Transverse colon (tissue), 4 donors: ENCODE measurements around the gene PLEKHA7. TPM values are rescaled to one million over a fixed set of nuclear protein-coding genes. Genes with fewer than 3 reads are reported as not detected.
"Not testable (repeated sequence)": the region's sequence is repeated elsewhere in the genome, so short reads cannot be mapped to it uniquely, and the experiment has no call there.

Experiments
- DNase-seq: peaks from one replicate; pipeline ENCODE4 v3.0.0-alpha.2; 2019
- H3K27ac ChIP-seq, 4 donors: fragments of 200-600 bp; sonication (generic); 2 replicates each; pipeline ENCODE4 v1.5.1; 2016 to 2018; ENCODE audit warnings: inconsistent platforms in 4 of 4
- H3K27me3 ChIP-seq: fragments of 200-600 bp; sonication (generic); 2 replicates; pipeline ENCODE4 v1.5.1; 2017; ENCODE audit warnings: inconsistent platforms
- H3K36me3 ChIP-seq, 4 donors: fragments of 200-600 bp; sonication (generic); 2 replicates each; pipeline ENCODE4 v1.5.1; 2017 to 2019; ENCODE audit warnings: inconsistent platforms in 4 of 4
- H3K4me1 ChIP-seq, 4 donors: fragments of 200-600 bp; sonication (generic); 2 replicates each; pipeline ENCODE4 v1.5.1; 2017 to 2020; ENCODE audit warnings: inconsistent platforms in 4 of 4
- H3K4me3 ChIP-seq, 4 donors: fragments of 200-600 bp; sonication (generic); 1 replicate in 1 of 4; 2 replicates in 3 of 4; pipeline versions ENCODE4 v1.5.1 to v1.6.1; 2017 to 2019; ENCODE audit warnings: inconsistent platforms in 4 of 4
- H3K9me3 ChIP-seq, 2 donors: fragments of 200-600 bp; sonication (generic); 2 replicates each; pipeline ENCODE4 v1.5.1; 2017 to 2019; ENCODE audit warnings: inconsistent platforms in 2 of 2
- CTCF ChIP-seq, 5 experiments: fragments of 200-600 bp in 3 of 5; fragments of 450-650 bp in 2 of 5; sonication (generic) in 3 of 5; IDR thresholded peaks; 1 replicate in 2 of 5; 2 replicates in 3 of 5; pipeline ENCODE4 v1.5.1; 2016 to 2017; ENCODE audit warnings: antibody characterized with exemption in 5 of 5, inconsistent platforms in 3 of 5, mild to moderate bottlenecking in 2 of 5, moderate library complexity in 1 of 5
- EP300 ChIP-seq: sonication (generic); formaldehyde crosslinking; IDR thresholded peaks from one replicate; pipeline ENCODE4 v1.6.1; 2017; ENCODE audit warnings: antibody characterized with exemption, low read depth
- POLR2A ChIP-seq: fragments of 450-650 bp; IDR thresholded peaks from one replicate; pipeline ENCODE4 v1.6.1; 2016; ENCODE audit warnings: antibody characterized with exemption, mild to moderate bottlenecking, moderate library complexity
- POLR2AphosphoS5 ChIP-seq, 3 donors: sonication (generic); formaldehyde crosslinking; IDR thresholded peaks; one replicate each; pipeline ENCODE4 v1.6.1; 2016; ENCODE audit warnings: antibody characterized with exemption in 3 of 3
- WGBS, 2 donors: methylation state at CpG; one replicate each; pipeline ENCODE4 v1.1.5; 2018; ENCODE audit warnings: low coverage in 1 of 2; 5-methylcytosine and 5-hydroxymethylcytosine counted together
- in situ Hi-C, 4 donors: fragments of 200-750 bp; cut with MboI; loops; one replicate each; pipeline versions ENCODE4 v1.15.0 to v1.15.1; 2017; ENCODE audit warnings: low sequenced_read_pairs in 3 of 4, low pct_ligation_motif_present in 1 of 4, low pct_unique_long_range_greater_than_20kb in 1 of 4
- intact Hi-C: fragments of 100-400 bp; cut with DNase I; formaldehyde crosslinking; loops from one replicate; pipeline ENCODE4 v1.15.1; 2023; ENCODE audit warnings: low total_unique reads
- total RNA-seq, 4 donors: library from RNA; depleted of rRNA; stranded (reverse); fragments of >200 nt; gene quantifications; one replicate each; pipeline ENCODE4 v1.1.0, GENCODE V29; 2016

The PLEKHA7 gene
- total RNA-seq, 4 donors from 2014 or later: 109 to 243 (median 114) TPM

GRCh38 chr11:16921019-16921418 is 93.2 kb downstream of the PLEKHA7 start:
- intact Hi-C loops (no loop called here), in situ Hi-C loops (no loop called here)
- WGBS, 2 donors: 58 to 66% methylated on average over 4 of the region's 4 CpGs
- H3K4me3 ChIP-seq: no peak overlapping the region
- no peaks in the 10 kb centered on the region for H3K36me3 ChIP-seq
- H3K27me3 ChIP-seq: peaks cover 16% of the 10 kb centered on the region
- TF ChIP-seq EP300 (no peak), POLR2AphosphoS5 (IDR thresholded peaks at IDR 0.05) (no peak), POLR2A (no peak), CTCF (IDR thresholded peaks at IDR 0.05) (no peak)
- H3K9me3 ChIP-seq: no peaks in the 10 kb centered on the region
- peak overlapping the region; percentile 58 to 72 (median 62) for H3K27ac ChIP-seq
- H3K4me1 ChIP-seq: peaks cover 8 to 76% (median 58%) of the 10 kb centered on the region in 4 donors
- no peak for DNase-seq

- H3K36me3 ChIP-seq: no peaks in the 10 kb centered on the region
- WGBS, 2 donors: 41 to 42% methylated on average over 3 to 5 of the region's 5 CpGs
- H3K4me1 ChIP-seq: peaks cover 8 to 73% (median 54%) of the 10 kb centered on the region in 4 donors
- peak overlapping the region; percentile 58 to 72 (median 62) for H3K27ac ChIP-seq
- TF ChIP-seq CTCF (IDR thresholded peaks at IDR 0.05) (no peak), POLR2AphosphoS5 (IDR thresholded peaks at IDR 0.05) (peak in 1 of 3 donors; percentile 62)
- intact Hi-C loops (no loop called here), in situ Hi-C loops (no loop called here)
- peak; percentile 65 for DNase-seq
- H3K4me3 ChIP-seq: no peak overlapping the region
- peaks cover 11% of the 10 kb centered on the region for H3K27me3 ChIP-seq
- H3K9me3 ChIP-seq: no peaks in the 10 kb centered on the region
Observed at GRCh38 chr11:16920559-16920958, 93.7 kb downstream of the PLEKHA7 start.

DNA sequence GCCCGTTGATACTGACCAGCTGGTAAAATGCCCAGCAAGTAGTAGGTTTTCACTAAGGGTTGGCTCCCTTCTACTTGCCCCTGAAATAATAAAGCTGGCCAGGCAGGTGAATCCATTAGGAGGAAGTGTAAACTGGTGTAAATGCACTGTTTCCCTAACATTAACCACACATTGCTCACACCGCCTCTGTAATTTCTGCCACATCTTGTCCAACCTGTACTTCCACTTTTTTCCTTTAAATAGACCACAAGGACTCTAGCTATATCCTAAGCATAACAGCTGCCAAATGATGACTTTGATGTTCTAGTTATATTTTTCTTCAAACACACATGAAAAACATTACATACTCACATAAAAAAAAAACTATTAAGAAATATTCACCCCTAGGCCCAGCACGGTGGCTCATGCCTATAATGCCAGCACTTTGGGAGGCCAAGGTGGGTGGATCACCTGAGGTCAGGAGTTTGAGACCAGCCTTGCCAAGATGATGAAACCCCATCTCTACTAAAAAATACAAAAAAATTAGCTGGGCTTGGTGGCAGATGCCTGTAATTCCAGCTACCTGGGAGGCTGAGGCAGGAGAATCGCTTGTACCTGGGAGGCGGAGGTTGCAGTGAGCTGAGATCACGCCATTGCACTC is 95.6 kb downstream of the PLEKHA7 start:
- H3K27me3 ChIP-seq, in situ Hi-C loops, H3K4me3 ChIP-seq, H3K9me3 ChIP-seq, H3K36me3 ChIP-seq, intact Hi-C loops: not testable (repeated sequence)
- peak in 2 of 3 donors; percentile 29 to 65 for TF ChIP-seq POLR2AphosphoS5 (IDR thresholded peaks at IDR 0.05)
- H3K27ac ChIP-seq: peak overlapping the region; percentile 56 to 72 (median 62)
- WGBS, 2 donors: 39 to 68% methylated on average over 2 to 6 of the region's 6 CpGs
- DNase-seq: peak; percentile 27
- peaks cover 4 to 59% (median 43%) of the 10 kb centered on the region in 4 donors for H3K4me1 ChIP-seq

DNA sequence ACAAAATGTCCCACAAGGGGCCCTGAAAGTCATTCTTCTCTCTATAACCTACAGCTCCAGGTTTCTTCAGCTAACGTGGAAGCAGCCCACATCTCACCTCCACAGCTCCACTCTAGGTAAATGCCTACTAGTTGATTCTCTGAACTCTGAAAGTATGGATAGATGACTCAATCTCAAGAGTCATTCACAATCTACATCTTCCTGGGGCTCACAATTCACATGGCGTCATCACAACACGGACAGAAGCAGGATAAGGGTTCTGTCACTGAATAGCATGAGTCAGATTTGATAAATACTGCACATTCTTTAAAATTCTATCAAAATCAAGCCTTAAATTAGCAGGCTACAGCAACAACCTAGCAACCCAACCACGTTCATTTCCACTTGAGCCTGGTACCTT is 96.3 kb downstream of the PLEKHA7 start:
- Histone ChIP-seq H3K27me3 (no peaks in the 10 kb centered on the region), H3K4me1 (peaks cover 4 to 54% (median 36%) of the 10 kb centered on the region in 4 donors), H3K4me3 (no peak overlapping the region), H3K27ac (peak overlapping the region; percentile 56 to 72 (median 62)), H3K9me3 (no peaks in the 10 kb centered on the region), H3K36me3 (no peaks in the 10 kb centered on the region)
- DNase-seq: no peak
- TF ChIP-seq CTCF (IDR thresholded peaks at IDR 0.05) (no peak), EP300 (no peak), POLR2A (no peak), POLR2AphosphoS5 (IDR thresholded peaks at IDR 0.05) (no peak)
- 80 to 88% methylated on average over 1 to 4 of the region's 4 CpGs for WGBS, 2 donors
- in situ Hi-C loops (no loop called here), intact Hi-C loops (no loop called here)

- peaks cover 0 to 20% (median 13%) of the 10 kb centered on the region in 4 donors for H3K4me1 ChIP-seq
- in situ Hi-C loops (no loop called here), intact Hi-C loops (no loop called here)
- no peak overlapping the region for H3K27ac ChIP-seq
- TF ChIP-seq POLR2AphosphoS5 (IDR thresholded peaks at IDR 0.05) (no peak), CTCF (IDR thresholded peaks at IDR 0.05) (no peak), EP300 (no peak)
- DNase-seq: no peak
- no peaks in the 10 kb centered on the region for H3K9me3 ChIP-seq
- WGBS, 2 donors: 25 to 34% methylated on average over 1 to 3 of the region's 3 CpGs
- no peaks in the 10 kb centered on the region for H3K27me3 ChIP-seq
- no peaks in the 10 kb centered on the region for H3K36me3 ChIP-seq
- H3K4me3 ChIP-seq: no peak overlapping the region
Observed at GRCh38 chr11:16912692-16913111, 101.5 kb downstream of the PLEKHA7 start.
